NT2/D1 (cell line): ENCODE measurements around the gene SLC4A1AP.

ENCODE experiments used
- DNase-seq: peaks from one replicate; pipeline ENCODE4 v3.0.0-alpha.2; 2011; ENCODE audit warnings: low read depth, low spot score
- H3K27me3 ChIP-seq: 2 replicates; pipeline ENCODE4 v1.6.0; 2011; ENCODE audit warnings: mild to moderate bottlenecking; ENCODE audit not compliant: insufficient read length, insufficient read depth
- H3K36me3 ChIP-seq: 2 replicates; pipeline ENCODE4 v1.6.1; 2011; ENCODE audit warnings: mild to moderate bottlenecking, low read length, mixed read lengths; ENCODE audit not compliant: insufficient read depth, insufficient read length
- H3K4me1 ChIP-seq: 2 replicates; pipeline ENCODE4 v1.5.1; 2011; ENCODE audit not compliant: insufficient read depth, insufficient read length
- H3K4me3 ChIP-seq: 2 replicates; pipeline ENCODE4 v1.5.1; 2011; ENCODE audit warnings: low read depth; ENCODE audit not compliant: insufficient read length
- H3K9ac ChIP-seq: 2 replicates; pipeline ENCODE4 v1.6.0; 2011; ENCODE audit warnings: low read depth; ENCODE audit not compliant: insufficient read length
- H3K9me3 ChIP-seq: 2 replicates; pipeline ENCODE4 v1.5.1; 2011; ENCODE audit warnings: mild to moderate bottlenecking, low read length; ENCODE audit not compliant: insufficient read depth
- SUZ12 ChIP-seq: IDR thresholded peaks from 2 replicates; pipeline ENCODE4 v1.6.1; 2011; ENCODE audit not compliant: insufficient read length, insufficient read depth; ENCODE audit errors: extremely low read depth
- YY1 ChIP-seq: IDR thresholded peaks from 2 replicates; pipeline ENCODE4 v1.6.1; 2011; ENCODE audit not compliant: insufficient read length, insufficient read depth
- ZNF274 ChIP-seq: IDR thresholded peaks from 2 replicates; pipeline ENCODE4 v1.6.1; 2011; ENCODE audit warnings: mild to moderate bottlenecking, low read depth, low read length

SLC4A1AP gene

DNA sequence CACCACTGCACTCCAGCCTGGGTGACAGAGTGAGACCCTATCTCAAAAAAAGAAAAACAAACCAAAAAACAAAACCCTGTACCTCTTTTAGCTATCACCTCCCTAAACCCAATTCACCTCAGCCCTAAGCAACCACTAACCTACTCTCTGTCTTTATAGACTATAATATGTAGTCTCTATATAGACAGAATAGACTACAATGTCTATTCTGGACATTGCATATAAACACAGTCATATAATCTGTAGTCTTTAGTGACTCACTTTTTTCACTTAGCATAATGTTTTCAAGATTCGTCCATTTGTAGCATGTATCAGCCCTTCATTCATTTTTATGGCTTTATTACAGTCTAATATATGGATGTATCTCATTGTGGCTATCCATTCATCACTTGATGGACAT, 70.6 kb downstream of the SLC4A1AP start:
- H3K4me1 ChIP-seq = peaks cover 2% of the 10 kb centered on the region
- TF ChIP-seq ZNF274 = no peak
- TF ChIP-seq YY1 = no peak
- TF ChIP-seq SUZ12 = no peak
- H3K27me3 ChIP-seq = peaks cover 21% of the 10 kb centered on the region
- H3K4me3 ChIP-seq = no peak overlapping the region
- no peaks in the 10 kb centered on the region for H3K9me3 ChIP-seq
- H3K36me3 ChIP-seq = no peaks in the 10 kb centered on the region
- no peak for DNase-seq
- H3K9ac ChIP-seq = no peak overlapping the region

DNA sequence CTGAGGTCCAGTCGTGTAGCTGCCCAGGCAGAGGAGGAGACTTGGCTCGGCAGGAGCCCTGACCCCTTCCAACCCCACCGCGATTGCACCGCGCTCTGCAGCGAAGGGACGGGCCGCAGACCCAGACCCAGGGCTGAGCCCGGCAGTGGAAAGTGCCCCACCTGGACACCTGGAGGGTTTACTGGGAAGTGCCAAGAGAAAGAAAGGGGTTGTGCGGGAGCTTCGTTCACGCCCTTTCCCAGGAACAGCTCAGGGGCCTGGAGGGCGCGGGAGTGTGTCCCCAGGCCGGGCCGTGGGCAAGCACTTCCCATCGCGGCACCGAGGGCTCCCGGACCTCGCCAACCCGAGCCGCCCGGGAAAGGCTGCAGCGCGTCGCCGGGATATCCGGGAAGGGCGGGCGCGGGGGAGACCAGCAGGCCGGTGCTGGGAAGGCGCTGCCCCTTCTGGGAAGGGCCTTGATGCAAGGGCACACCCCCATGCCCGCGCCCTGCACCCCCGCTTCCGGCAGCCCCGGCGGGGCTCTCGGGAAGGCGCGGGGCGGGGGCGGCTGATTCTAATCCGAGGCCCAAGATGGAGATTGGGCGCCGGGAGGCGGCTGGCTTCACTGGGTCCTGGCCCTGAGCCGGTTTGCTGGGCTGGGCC, 71.7 kb downstream of the SLC4A1AP start:
- Histone ChIP-seq H3K27me3 (peaks cover 21% of the 10 kb centered on the region), H3K9ac (peak overlapping the region; percentile 78), H3K4me1 (peaks cover 2% of the 10 kb centered on the region), H3K4me3 (peak overlapping the region; percentile 45), H3K36me3 (no peaks in the 10 kb centered on the region), H3K9me3 (no peaks in the 10 kb centered on the region)
- TF ChIP-seq ZNF274 = no peak
- TF ChIP-seq YY1 = no peak
- TF ChIP-seq SUZ12 = no peak
- peak; percentile 39 for DNase-seq

DNA sequence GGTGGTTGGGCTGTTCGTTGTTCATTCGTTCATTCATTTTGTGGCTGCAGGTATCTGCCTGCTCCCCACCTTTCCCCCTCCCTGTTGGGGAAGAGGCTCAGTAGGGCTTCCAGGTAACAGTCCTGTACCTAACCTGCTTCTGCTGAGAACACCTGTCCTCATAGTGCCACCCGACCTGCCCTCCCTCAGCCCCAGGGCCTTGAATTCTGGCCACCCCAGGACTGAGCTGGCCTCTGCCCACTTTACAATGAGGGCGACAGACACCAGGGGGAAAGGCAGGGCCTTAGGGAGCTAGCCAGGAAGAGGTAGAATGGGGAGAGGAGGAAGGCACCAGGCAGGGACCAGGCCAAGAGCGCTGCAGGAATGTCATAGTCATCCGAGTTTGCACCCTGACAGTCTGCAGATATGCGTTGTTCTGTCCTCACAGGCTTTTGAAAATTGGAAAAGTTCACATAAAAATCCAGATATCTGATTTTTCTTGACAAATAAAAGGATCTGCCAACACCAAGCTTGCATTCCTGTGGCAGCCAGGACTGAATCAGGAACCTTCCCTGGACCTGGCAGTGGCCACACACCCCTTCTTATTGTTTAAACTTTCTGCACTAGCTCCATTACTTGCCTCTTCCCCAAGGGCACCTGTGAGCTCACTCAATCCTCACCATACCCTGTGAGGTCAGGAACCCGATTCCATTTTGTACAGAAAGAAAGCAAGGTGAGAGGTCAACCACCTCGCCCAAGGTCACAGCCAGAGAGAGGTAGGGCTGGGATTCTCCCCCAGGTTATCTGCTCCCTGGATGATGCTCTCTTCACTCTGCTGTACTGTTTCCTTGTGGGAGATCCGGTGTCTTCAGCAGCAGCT, 72.6 kb downstream of the SLC4A1AP start:
- no peak for DNase-seq
- H3K9ac ChIP-seq = peak overlapping the region; percentile 78
- peaks cover 21% of the 10 kb centered on the region for H3K27me3 ChIP-seq
- no peaks in the 10 kb centered on the region for H3K36me3 ChIP-seq
- peaks cover 2% of the 10 kb centered on the region for H3K4me1 ChIP-seq
- H3K4me3 ChIP-seq = peak overlapping the region; percentile 45
- no peak for TF ChIP-seq ZNF274
- H3K9me3 ChIP-seq = no peaks in the 10 kb centered on the region

GRCh38 chr2:27736890-27737204, 73.2 kb downstream of the SLC4A1AP start:
- Histone ChIP-seq H3K36me3 (no peaks in the 10 kb centered on the region), H3K27me3 (peaks cover 21% of the 10 kb centered on the region), H3K4me3 (no peak overlapping the region), H3K4me1 (peaks cover 2% of the 10 kb centered on the region), H3K9ac (no peak overlapping the region), H3K9me3 (no peaks in the 10 kb centered on the region)
- TF ChIP-seq YY1 = no peak
- TF ChIP-seq ZNF274 = no peak
- TF ChIP-seq SUZ12 = no peak
- no peak for DNase-seq

- H3K4me3 ChIP-seq = no peak overlapping the region
- H3K36me3 ChIP-seq = no peaks in the 10 kb centered on the region
- H3K9me3 ChIP-seq = no peaks in the 10 kb centered on the region
- no peak for TF ChIP-seq SUZ12
- no peak for TF ChIP-seq ZNF274
- TF ChIP-seq YY1 = no peak
- no peak for DNase-seq
- H3K27me3 ChIP-seq = peaks cover 21% of the 10 kb centered on the region
- peaks cover 2% of the 10 kb centered on the region for H3K4me1 ChIP-seq
- H3K9ac ChIP-seq = peak overlapping the region; percentile 21
Observed at GRCh38 chr2:27737676-27738348, 74.1 kb downstream of the SLC4A1AP start.

DNA sequence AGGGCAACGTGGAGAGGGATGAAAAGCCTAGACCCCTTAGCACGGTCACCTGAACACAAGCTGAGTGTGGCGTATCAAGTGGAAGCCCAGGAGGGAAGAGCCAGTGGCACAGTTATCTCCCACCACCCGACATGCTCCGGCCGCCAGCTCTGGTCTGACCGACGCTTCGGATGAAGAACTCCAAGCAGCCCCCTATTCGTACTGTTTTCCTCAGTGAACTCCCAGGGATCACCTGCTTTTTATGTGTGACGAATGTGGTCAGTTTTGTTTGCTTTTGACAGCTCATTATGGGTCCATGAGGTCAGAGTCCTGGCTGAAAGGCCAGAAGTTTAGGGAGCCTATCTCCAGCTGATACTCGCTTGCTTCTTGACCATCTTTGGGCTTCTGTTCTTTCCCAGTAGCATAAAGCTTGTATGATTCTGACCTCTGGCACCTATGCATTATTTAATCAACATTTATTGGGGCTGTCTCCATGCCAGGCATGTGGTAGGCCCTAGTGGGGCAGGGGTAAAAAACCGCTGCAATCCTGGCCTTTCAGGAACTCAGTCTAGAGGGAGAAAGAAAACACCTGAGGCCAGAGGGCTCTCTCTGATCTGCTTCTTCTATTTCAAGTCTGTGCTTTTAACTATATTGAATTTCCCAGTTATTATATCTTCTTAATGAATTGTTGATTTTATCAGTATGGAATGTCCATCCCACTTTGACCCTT, 74.8 kb downstream of the SLC4A1AP start:
- TF ChIP-seq YY1 (no peak), SUZ12 (no peak), ZNF274 (no peak)
- no peaks in the 10 kb centered on the region for H3K36me3 ChIP-seq
- H3K4me1 ChIP-seq = peaks cover 2% of the 10 kb centered on the region
- no peak overlapping the region for H3K4me3 ChIP-seq
- H3K9ac ChIP-seq = peak overlapping the region; percentile 21
- H3K27me3 ChIP-seq = peaks cover 21% of the 10 kb centered on the region
- no peaks in the 10 kb centered on the region for H3K9me3 ChIP-seq
- DNase-seq = no peak

DNA sequence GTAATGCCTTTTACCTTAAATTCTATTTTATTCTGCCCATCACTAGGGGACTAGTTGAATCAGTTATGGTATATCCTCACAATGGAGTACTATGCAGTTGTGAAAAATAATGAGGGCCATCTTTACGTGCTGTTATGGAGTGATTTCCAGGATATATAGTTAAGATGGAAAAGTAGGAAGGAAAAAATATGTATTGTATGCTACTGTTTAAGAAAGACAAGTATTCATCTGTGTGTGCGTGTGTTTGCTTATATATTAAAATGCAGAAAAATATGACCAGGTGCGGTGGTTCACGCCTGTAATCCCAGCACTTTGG, 75.3 kb downstream of the SLC4A1AP start:
- no peak overlapping the region for H3K9ac ChIP-seq
- DNase-seq = no peak
- H3K4me3 ChIP-seq = no peak overlapping the region
- no peaks in the 10 kb centered on the region for H3K9me3 ChIP-seq
- H3K4me1 ChIP-seq = peaks cover 2% of the 10 kb centered on the region
- H3K36me3 ChIP-seq = no peaks in the 10 kb centered on the region
- TF ChIP-seq YY1 (no peak), SUZ12 (no peak), ZNF274 (no peak)
- H3K27me3 ChIP-seq = peaks cover 20% of the 10 kb centered on the region
